ENCODE measurements around the gene TRIM28. TPM values are rescaled to one million over a fixed set of nuclear protein-coding genes. Genes with fewer than 3 reads are reported as not detected.

TRIM28 gene
- total RNA-seq, 1 donor from 2014 or later, result 351 TPM

GRCh38 chr19:58582985-58583384 is 39.1 kb downstream of the TRIM28 start:
- H3K79me2 ChIP-seq (ENCODE audit: insufficient read depth, low read length), result peaks cover 46% of the 10 kb centered on the region
- FAIRE-seq (no peak), DNase-seq (ENCODE audit: low read depth) (no peak)
- no peak overlapping the region for H3K4me2 ChIP-seq (ENCODE audit: low read length)
- Mint-ChIP-seq H3K4me3 (ENCODE audit: unreplicated experiment) (no peak overlapping the region), H3K27ac (ENCODE audit: unreplicated experiment) (no peak overlapping the region), H3K9me3 (ENCODE audit: unreplicated experiment) (no peaks in the 10 kb centered on the region), H3K4me1 (ENCODE audit: low read depth, unreplicated experiment) (peaks cover 10% of the 10 kb centered on the region), H3K36me3 (ENCODE audit: low read depth, unreplicated experiment) (peaks cover 17% of the 10 kb centered on the region), H3K27me3 (ENCODE audit: low read depth, unreplicated experiment) (no peaks in the 10 kb centered on the region)
- TF ChIP-seq, protein P1, sequence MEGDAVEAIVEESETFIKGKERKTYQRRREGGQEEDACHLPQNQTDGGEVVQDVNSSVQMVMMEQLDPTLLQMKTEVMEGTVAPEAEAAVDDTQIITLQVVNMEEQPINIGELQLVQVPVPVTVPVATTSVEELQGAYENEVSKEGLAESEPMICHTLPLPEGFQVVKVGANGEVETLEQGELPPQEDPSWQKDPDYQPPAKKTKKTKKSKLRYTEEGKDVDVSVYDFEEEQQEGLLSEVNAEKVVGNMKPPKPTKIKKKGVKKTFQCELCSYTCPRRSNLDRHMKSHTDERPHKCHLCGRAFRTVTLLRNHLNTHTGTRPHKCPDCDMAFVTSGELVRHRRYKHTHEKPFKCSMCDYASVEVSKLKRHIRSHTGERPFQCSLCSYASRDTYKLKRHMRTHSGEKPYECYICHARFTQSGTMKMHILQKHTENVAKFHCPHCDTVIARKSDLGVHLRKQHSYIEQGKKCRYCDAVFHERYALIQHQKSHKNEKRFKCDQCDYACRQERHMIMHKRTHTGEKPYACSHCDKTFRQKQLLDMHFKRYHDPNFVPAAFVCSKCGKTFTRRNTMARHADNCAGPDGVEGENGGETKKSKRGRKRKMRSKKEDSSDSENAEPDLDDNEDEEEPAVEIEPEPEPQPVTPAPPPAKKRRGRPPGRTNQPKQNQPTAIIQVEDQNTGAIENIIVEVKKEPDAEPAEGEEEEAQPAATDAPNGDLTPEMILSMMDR (IDR thresholded peaks at IDR 0.05; ENCODE audit: insufficient read depth, low read depth, low read length), result no peak
- no peak for TF ChIP-seq EZH2 (IDR thresholded peaks at IDR 0.05; ENCODE audit: insufficient read depth, low read length)
- H3K36me3 ChIP-seq (ENCODE audit: insufficient read depth, low read length), result peaks cover 4% of the 10 kb centered on the region
- H3K4me1 ChIP-seq (ENCODE audit: insufficient read depth, low read length), result no peaks in the 10 kb centered on the region
- peaks cover 29% of the 10 kb centered on the region for H4K20me1 ChIP-seq (ENCODE audit: insufficient read depth, low read length)
- no peak overlapping the region for H3K9ac ChIP-seq (ENCODE audit: low read length)
- H3K9me3 ChIP-seq (ENCODE audit: insufficient read depth, low read depth, low read length), result no peaks in the 10 kb centered on the region
- H3K4me3 ChIP-seq (ENCODE audit: insufficient read depth, low read depth, low read length), result no peak overlapping the region
- no peaks in the 10 kb centered on the region for H3K27me3 ChIP-seq (ENCODE audit: insufficient read depth, low read length)
- H3K27ac ChIP-seq (ENCODE audit: low read depth, low read length), result no peak overlapping the region
- no peak overlapping the region for H2AFZ ChIP-seq (ENCODE audit: low read depth, low read length)

GRCh38 chr19:58584498-58585441 is 40.9 kb downstream of the TRIM28 start:
- no peak for TF ChIP-seq EZH2 (IDR thresholded peaks at IDR 0.05; ENCODE audit: insufficient read depth, low read length)
- TF ChIP-seq, protein P1 (IDR thresholded peaks at IDR 0.05; ENCODE audit: insufficient read depth, low read depth, low read length), result no peak
- DNase-seq (ENCODE audit: low read depth) (no peak), FAIRE-seq (no peak)
- no peak overlapping the region for H3K4me3 ChIP-seq (ENCODE audit: insufficient read depth, low read depth, low read length)
- H3K36me3 ChIP-seq (ENCODE audit: insufficient read depth, low read length), result peaks cover 4% of the 10 kb centered on the region
- no peaks in the 10 kb centered on the region for H3K9me3 ChIP-seq (ENCODE audit: insufficient read depth, low read depth, low read length)
- H3K36me3 Mint-ChIP-seq (ENCODE audit: low read depth, unreplicated experiment), result peaks cover 10% of the 10 kb centered on the region
- no peaks in the 10 kb centered on the region for H3K9me3 Mint-ChIP-seq (ENCODE audit: unreplicated experiment)
- H4K20me1 ChIP-seq (ENCODE audit: insufficient read depth, low read length), result peaks cover 17% of the 10 kb centered on the region
- peaks cover 30% of the 10 kb centered on the region for H3K79me2 ChIP-seq (ENCODE audit: insufficient read depth, low read length)
- no peaks in the 10 kb centered on the region for H3K27me3 Mint-ChIP-seq (ENCODE audit: low read depth, unreplicated experiment)
- H3K9ac ChIP-seq (ENCODE audit: low read length), result no peak overlapping the region
- no peaks in the 10 kb centered on the region for H3K4me1 ChIP-seq (ENCODE audit: insufficient read depth, low read length)
- no peak overlapping the region for H3K27ac Mint-ChIP-seq (ENCODE audit: unreplicated experiment)
- H3K27ac ChIP-seq (ENCODE audit: low read depth, low read length), result no peak overlapping the region
- no peaks in the 10 kb centered on the region for H3K27me3 ChIP-seq (ENCODE audit: insufficient read depth, low read length)
- H3K4me1 Mint-ChIP-seq (ENCODE audit: low read depth, unreplicated experiment), result peaks cover 14% of the 10 kb centered on the region
- H3K4me3 Mint-ChIP-seq (ENCODE audit: unreplicated experiment), result no peak overlapping the region
- H2AFZ ChIP-seq (ENCODE audit: low read depth, low read length), result no peak overlapping the region
- no peak overlapping the region for H3K4me2 ChIP-seq (ENCODE audit: low read length)
